AG04450 (cell line): Measurements from ENCODE around the gene SERPINA3. TPM values are rescaled to one million over a fixed set of nuclear protein-coding genes. Genes with fewer than 3 reads are reported as not detected.

Experiments used
- CTCF ChIA-PET: fragments of 300-600, 350-600 bp; formaldehyde crosslinking; extraction: SDS; loops from one replicate; lab custom pipeline; 2022; ENCODE audit warnings: antibody characterized with exemption, inconsistent platforms; lab: Charles Lee
- POLR2A ChIA-PET: fragments of 350-600 bp; formaldehyde crosslinking; extraction: SDS; loops from one replicate; lab custom pipeline; 2021; ENCODE audit warnings: antibody characterized with exemption, inconsistent platforms; lab: Yijun Ruan, JAX
- DNase-seq: peaks from one replicate; pipeline ENCODE4 v3.0.0-alpha.2; 2011; ENCODE audit warnings: low read depth, low spot score
- H3K27ac ChIP-seq: one replicate; pipeline ENCODE4 v1.5.1; 2012; ENCODE audit warnings: low read depth, low read length, control low read depth
- H3K27me3 ChIP-seq: one replicate; pipeline ENCODE4 v1.6.0; 2012; ENCODE audit warnings: low read length; ENCODE audit not compliant: control insufficient read depth, insufficient read depth
- H3K4me3 ChIP-seq: 2 replicates; pipeline ENCODE4 v1.5.1; 2011; ENCODE audit warnings: mild to moderate bottlenecking, low read depth, low read length, control low read depth
- H3K9me3 ChIP-seq: 2 replicates; pipeline ENCODE4 v1.5.1; 2012; ENCODE audit warnings: low read length; ENCODE audit not compliant: control insufficient read depth, insufficient read depth
- polyA plus RNA-seq: library from polyadenylated mRNA; depleted of rRNA; stranded (reverse); fragments of >200 nt; gene quantifications from 2 replicates; pipeline ENCODE4 v1.2.3, GENCODE V29; 2011
- TF ChIP-seq, protein P1 (sequence below): IDR thresholded peaks from 2 replicates; pipeline ENCODE4 v1.5.1; 2011; ENCODE audit warnings: low read depth, low read length, control low read depth, inconsistent platforms

SERPINA3 gene
- polyA plus RNA-seq, 1 experiment: 1.8 TPM

DNA sequence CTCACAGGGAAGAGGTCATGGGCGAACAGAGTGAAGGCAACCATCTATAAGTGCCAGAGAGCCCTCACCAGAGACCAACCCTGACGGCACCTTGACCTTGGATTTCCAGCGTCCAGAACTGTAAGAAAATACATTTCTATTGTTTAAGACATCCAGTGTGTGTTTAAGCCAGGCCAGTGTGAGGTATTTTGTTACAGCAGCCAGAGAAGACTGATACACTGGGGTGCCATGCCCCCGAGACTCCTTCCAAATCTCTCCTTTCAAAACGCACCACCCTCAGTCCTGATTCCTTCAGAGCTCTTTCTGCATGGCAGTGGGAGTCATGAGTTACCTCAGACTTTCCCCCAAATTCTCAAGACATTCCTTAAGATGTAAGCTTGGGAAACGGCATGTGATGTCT is 33.5 kb upstream of the SERPINA3 start:
- Histone ChIP-seq H3K27me3 (peaks cover 10% of the 10 kb centered on the region), H3K4me3 (no peak overlapping the region), H3K27ac (no peak overlapping the region), H3K9me3 (no peaks in the 10 kb centered on the region)
- ChIA-PET CTCF (no interaction called here), POLR2A (no interaction called here)
- no peak for DNase-seq
- TF ChIP-seq, protein P1, sequence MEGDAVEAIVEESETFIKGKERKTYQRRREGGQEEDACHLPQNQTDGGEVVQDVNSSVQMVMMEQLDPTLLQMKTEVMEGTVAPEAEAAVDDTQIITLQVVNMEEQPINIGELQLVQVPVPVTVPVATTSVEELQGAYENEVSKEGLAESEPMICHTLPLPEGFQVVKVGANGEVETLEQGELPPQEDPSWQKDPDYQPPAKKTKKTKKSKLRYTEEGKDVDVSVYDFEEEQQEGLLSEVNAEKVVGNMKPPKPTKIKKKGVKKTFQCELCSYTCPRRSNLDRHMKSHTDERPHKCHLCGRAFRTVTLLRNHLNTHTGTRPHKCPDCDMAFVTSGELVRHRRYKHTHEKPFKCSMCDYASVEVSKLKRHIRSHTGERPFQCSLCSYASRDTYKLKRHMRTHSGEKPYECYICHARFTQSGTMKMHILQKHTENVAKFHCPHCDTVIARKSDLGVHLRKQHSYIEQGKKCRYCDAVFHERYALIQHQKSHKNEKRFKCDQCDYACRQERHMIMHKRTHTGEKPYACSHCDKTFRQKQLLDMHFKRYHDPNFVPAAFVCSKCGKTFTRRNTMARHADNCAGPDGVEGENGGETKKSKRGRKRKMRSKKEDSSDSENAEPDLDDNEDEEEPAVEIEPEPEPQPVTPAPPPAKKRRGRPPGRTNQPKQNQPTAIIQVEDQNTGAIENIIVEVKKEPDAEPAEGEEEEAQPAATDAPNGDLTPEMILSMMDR: no peak

DNA sequence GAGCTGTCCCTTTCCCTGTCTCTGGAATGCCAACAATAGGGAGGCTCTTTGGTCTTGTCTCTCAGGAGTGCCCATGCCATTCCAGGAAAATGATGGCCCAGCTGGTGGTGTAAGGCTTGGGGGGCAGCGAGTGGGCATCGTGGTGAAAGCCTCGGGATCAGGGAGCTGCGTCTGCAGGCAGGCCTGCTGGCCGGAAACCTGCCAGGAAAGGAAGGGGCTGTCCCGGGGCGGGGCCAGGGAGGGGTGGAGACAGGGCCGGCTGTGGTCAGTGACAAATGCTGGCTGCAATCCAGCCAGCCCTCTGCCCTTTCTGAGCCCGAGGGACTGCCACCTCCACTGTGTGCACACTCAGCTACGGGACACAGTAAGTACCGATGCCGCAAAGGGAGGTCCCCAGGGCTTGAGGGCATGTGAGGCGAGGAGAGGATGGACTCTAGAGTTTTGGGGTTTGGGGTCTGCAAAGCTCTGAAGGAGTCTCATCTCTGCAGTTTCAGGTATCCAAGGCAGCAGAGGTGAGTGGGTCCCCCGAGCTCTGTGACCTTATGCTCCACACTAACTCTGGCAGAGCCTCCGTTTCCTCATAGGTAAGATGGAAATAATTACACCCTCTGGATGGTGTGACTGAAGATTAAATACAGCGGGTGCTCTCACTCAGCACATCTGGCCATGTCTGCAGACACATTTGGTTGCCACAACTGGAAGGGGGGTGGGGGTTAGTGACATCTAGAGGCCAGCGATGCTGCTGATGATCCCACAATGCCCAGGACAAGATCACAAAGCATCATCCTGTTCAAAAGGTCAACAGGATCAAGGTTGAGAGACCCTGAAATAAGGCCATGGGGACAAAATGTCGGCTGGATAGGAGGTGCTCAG is 30.8 kb upstream of the SERPINA3 start, which contains the start of gene SERPINA5:
Gene SERPINA5 (plus strand): TSS at position 300 of the 873 bp plus-strand sequence. CDS start 5,937 bp downstream, outside the sequence.
- H3K9me3 ChIP-seq: no peaks in the 10 kb centered on the region
- ChIA-PET CTCF (interaction anchor here (0.7 to 1.2 kb wide), 2 partner anchors 38 to 95 kb away, joined by 3 read pairs; no protein-coding TSS in a partner anchor), POLR2A (no interaction called here)
- TF ChIP-seq, protein P1: no peak
- H3K4me3 ChIP-seq: no peak within 1 kb of the TSS
- H3K27ac ChIP-seq: no peak within 1 kb of the TSS
- peaks cover 10% of the 10 kb centered on the region for H3K27me3 ChIP-seq
- DNase-seq: no peak

DNA sequence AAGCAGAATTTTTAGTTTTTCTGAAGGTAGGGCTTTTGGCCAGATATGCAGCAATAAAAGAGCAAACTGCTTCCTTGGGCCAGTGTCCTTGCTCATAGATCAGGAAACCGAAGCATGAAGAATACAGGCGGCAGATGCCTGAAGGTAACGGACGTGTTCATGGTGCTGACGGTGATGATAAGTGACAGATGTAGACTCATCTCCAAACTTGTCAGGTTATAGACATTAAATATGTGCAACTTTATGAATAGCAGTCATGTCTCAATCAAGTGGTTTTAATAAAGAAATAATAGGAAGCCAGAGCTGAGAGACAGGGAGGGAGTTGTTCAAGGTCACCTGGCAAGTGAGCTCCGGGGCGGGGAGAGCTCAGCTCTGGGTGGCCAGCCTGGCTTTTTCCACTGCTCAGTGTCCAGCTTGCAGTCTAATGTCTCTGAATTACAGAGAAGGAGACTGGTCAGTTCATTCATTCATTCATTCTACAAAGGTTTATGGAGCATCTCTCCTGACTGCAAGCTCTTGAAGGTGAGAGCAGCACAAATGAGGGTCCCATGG is 29.9 kb upstream of the SERPINA3 start:
- no peak overlapping the region for H3K4me3 ChIP-seq
- peaks cover 10% of the 10 kb centered on the region for H3K27me3 ChIP-seq
- H3K9me3 ChIP-seq: no peaks in the 10 kb centered on the region
- ChIA-PET CTCF (no interaction called here), POLR2A (no interaction called here)
- H3K27ac ChIP-seq: no peak overlapping the region
- no peak for DNase-seq
- TF ChIP-seq, protein P1: no peak

DNA sequence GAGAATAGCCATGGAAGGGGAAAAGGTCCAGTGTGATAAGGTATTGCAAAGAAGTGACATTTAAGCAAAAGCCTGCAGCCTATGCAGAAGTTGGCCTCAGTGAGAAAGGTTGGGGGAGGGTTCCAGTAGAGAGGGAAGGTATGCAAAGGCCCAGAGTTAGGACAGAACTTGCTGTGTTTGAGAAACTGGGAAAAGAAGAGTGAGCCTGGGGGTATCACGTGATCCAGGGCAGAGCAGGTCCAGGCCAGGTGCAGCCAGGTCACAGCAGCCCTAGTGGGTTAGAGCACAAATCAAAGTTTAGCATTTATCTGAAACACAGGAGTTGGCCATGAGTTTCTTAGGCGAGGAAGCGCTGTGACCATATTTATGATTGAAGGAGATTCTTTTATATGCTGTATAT is 29.3 kb upstream of the SERPINA3 start:
- Histone ChIP-seq H3K9me3 (no peaks in the 10 kb centered on the region), H3K4me3 (no peak overlapping the region), H3K27me3 (peaks cover 13% of the 10 kb centered on the region), H3K27ac (no peak overlapping the region)
- TF ChIP-seq, protein P1: no peak
- DNase-seq: no peak
- ChIA-PET CTCF (interaction anchor here (0.8 kb wide), 1 partner anchor 34 kb away, joined by 3 read pairs; no protein-coding TSS in a partner anchor), POLR2A (no interaction called here)

DNA sequence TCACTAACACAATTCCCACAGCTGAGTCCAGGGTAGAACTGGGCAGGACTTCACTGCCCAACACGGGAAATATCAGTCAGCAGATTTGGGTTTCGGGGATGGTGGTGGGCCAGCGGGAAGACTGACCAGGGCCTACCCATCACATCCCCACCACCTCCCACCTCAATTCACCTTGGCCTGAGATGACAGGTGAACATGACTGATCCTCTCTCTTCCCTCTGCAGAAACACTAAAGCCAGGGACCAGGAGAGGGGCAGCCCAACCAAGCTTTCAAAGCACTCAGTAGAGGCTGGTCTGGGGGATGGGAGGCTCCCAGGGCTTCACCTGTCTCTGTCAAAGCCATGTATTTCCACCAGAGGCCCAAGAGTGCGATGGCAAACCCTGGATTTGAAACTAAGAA is 28.6 kb upstream of the SERPINA3 start:
- TF ChIP-seq, protein P1: no peak
- H3K9me3 ChIP-seq: no peaks in the 10 kb centered on the region
- POLR2A ChIA-PET: no interaction called here
- H3K27ac ChIP-seq: no peak overlapping the region
- CTCF ChIA-PET: interaction anchor here (0.8 to 1.2 kb wide), 2 partner anchors 16 to 35 kb away, joined by 3 read pairs; no protein-coding TSS in a partner anchor
- peaks cover 12% of the 10 kb centered on the region for H3K27me3 ChIP-seq
- no peak for DNase-seq
- H3K4me3 ChIP-seq: no peak overlapping the region
